Measurements from ENCODE around the gene OR2T8.

OR2T8 gene

GRCh38 chr1:247919952-247920351 is at the start of gene OR2T8:
OR2T8 (plus strand) TSS chr1:247920252; CDS start chr1:247921018, 766 bp downstream.
- no peak for DNase-seq (ENCODE audit: extremely low read depth in 1 of 2, low read depth in 1 of 2)

- no peak for DNase-seq (ENCODE audit: extremely low read depth in 1 of 2, low read depth in 1 of 2)
These were observed 36.7 kb upstream of the OR2T8 start for GRCh38 chr1:247883346-247883745.

GRCh38 chr1:247884797-247885413 is 35.1 kb upstream of the OR2T8 start:
- DNase-seq (ENCODE audit: extremely low read depth in 1 of 2, low read depth in 1 of 2): no peak

GRCh38 chr1:247895163-247895637 is 24.9 kb upstream of the OR2T8 start, which contains the start of gene OR2W3:
OR2W3 (plus strand) TSS chr1:247895587; CDS start chr1:247895587, 0 bp downstream.
- no peak for DNase-seq (ENCODE audit: extremely low read depth in 1 of 2, low read depth in 1 of 2)

- no peak for DNase-seq (ENCODE audit: extremely low read depth in 1 of 2, low read depth in 1 of 2)
These were observed 24.1 kb upstream of the OR2T8 start for GRCh38 chr1:247895976-247896375.

- no peak for DNase-seq (ENCODE audit: extremely low read depth in 1 of 2, low read depth in 1 of 2)
These were observed 15.9 kb upstream of the OR2T8 start for GRCh38 chr1:247904122-247904521.

- DNase-seq (ENCODE audit: extremely low read depth in 1 of 2, low read depth in 1 of 2): no peak
These were observed 14.9 kb upstream of the OR2T8 start for GRCh38 chr1:247905181-247905580.

- DNase-seq (ENCODE audit: extremely low read depth in 1 of 2, low read depth in 1 of 2): no peak
These were observed 14.0 kb upstream of the OR2T8 start for GRCh38 chr1:247905910-247906503.

GRCh38 chr1:247906504-247907047 is 13.5 kb upstream of the OR2T8 start:
- no peak for DNase-seq (ENCODE audit: extremely low read depth in 1 of 2, low read depth in 1 of 2)

GRCh38 chr1:247908766-247909165 is 11.3 kb upstream of the OR2T8 start:
- no peak for DNase-seq (ENCODE audit: extremely low read depth in 1 of 2, low read depth in 1 of 2)

GRCh38 chr1:247913786-247914185 is 6.3 kb upstream of the OR2T8 start:
- DNase-seq (ENCODE audit: extremely low read depth in 1 of 2, low read depth in 1 of 2): no peak

GRCh38 chr1:247914941-247915662 is 5.0 kb upstream of the OR2T8 start:
- DNase-seq (ENCODE audit: extremely low read depth in 1 of 2, low read depth in 1 of 2): no peak

- DNase-seq (ENCODE audit: extremely low read depth in 1 of 2, low read depth in 1 of 2): no peak
These were observed 3.9 kb downstream of the OR2T8 start for GRCh38 chr1:247923941-247924340.

- no peak for DNase-seq (ENCODE audit: extremely low read depth in 1 of 2, low read depth in 1 of 2)
These were observed 4.8 kb downstream of the OR2T8 start, which contains the start of gene OR2AJ1 for GRCh38 chr1:247924868-247925267. OR2AJ1 (plus strand) TSS chr1:247924889; CDS start chr1:247933769, 8,880 bp downstream.

GRCh38 chr1:247933989-247934388 is 13.9 kb downstream of the OR2T8 start:
- DNase-seq (ENCODE audit: extremely low read depth in 1 of 2, low read depth in 1 of 2): no peak

GRCh38 chr1:247935781-247936180 is 15.7 kb downstream of the OR2T8 start:
- no peak for DNase-seq (ENCODE audit: extremely low read depth in 1 of 2, low read depth in 1 of 2)

GRCh38 chr1:247936415-247936814 is 16.4 kb downstream of the OR2T8 start:
- no peak for DNase-seq (ENCODE audit: extremely low read depth in 1 of 2, low read depth in 1 of 2)

- peak; percentile 64 to 65 for DNase-seq (ENCODE audit: extremely low read depth in 1 of 2, low read depth in 1 of 2)
These were observed 17.1 kb downstream of the OR2T8 start for GRCh38 chr1:247936965-247937734.

- DNase-seq (ENCODE audit: extremely low read depth in 1 of 2, low read depth in 1 of 2): no peak
These were observed 22.6 kb downstream of the OR2T8 start for GRCh38 chr1:247942624-247943023.

GRCh38 chr1:247948558-247948957 is 28.5 kb downstream of the OR2T8 start, which contains the start of gene OR2L8:
OR2L8 (plus strand) TSS chr1:247948858; CDS start chr1:247948858, 0 bp downstream.
- no peak for DNase-seq (ENCODE audit: extremely low read depth in 1 of 2, low read depth in 1 of 2)

- DNase-seq (ENCODE audit: extremely low read depth in 1 of 2, low read depth in 1 of 2): no peak
These were observed 33.4 kb downstream of the OR2T8 start for GRCh38 chr1:247953408-247953807.
